ENCODE measurements around the gene SEMA5B.

SEMA5B gene

DNA sequence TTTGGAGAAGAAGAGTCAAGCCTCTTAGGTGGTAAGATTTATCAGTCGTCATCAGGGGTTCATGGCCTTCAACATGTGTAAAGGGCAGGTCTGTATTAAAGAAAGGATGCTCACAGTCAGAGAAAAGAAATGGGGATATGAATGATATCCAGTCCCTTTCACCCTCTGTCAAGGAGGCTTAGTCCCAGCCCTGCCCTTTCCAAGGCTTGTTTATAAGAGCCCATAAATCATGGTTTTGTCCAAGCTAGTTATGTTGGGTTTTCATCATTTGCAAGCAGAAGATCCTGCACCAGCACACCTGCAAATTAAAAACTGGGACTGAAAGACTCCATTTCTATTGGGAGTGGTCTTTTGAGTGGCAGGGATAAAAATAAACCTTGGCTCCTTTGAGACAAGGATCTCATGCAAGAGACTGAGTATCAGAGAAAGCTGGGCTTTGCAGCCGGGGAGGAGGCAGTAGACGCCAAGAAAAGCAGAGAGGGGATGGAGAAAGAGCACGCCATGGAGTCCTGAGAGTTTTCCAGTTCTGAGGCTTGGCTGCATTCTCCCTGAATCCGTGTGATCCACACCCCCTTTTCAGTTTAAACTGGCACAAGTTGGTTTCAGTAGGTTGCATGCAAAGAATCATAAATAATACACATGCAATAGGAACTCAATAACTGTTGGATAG lies 26.7 kb upstream of the SEMA5B start:
- no peak overlapping the region for H3K27ac ChIP-seq (ENCODE audit: low read length)
- no peak overlapping the region for H3K4me3 ChIP-seq (ENCODE audit: low read length)
- no peaks in the 10 kb centered on the region for H3K36me3 ChIP-seq (ENCODE audit: control insufficient read depth, low read depth, low read length)
- no peaks in the 10 kb centered on the region for H3K9me3 ChIP-seq (ENCODE audit: control insufficient read depth, low read depth, low read length)
- H3K27me3 ChIP-seq (ENCODE audit: control insufficient read depth, insufficient read depth, low read length), result no peaks in the 10 kb centered on the region
- H3K9ac ChIP-seq (ENCODE audit: low read length), result no peak overlapping the region
- H3K4me1 ChIP-seq (ENCODE audit: control insufficient read depth, low read depth, low read length), result no peaks in the 10 kb centered on the region

DNA sequence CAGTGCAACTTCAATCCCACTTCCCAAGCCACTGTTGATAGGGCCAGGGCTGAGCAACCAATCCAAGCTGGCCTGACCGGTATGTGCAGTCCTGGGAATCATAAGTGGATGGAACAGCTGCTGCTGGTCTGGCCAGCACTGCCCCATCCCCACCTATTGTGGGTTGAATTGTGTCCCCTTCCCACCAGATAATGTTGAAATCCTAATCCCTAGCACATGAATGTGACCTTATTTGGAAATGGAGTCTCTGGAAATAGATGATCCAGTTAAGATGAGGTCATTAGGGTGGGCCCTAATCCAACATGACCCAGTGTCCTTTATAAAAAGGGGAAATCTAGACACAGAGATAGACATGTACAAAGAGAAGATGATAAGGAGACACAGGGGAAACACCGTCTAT lies 25.5 kb upstream of the SEMA5B start:
- Histone ChIP-seq H3K9ac (ENCODE audit: low read length) (no peak overlapping the region), H3K36me3 (ENCODE audit: control insufficient read depth, low read depth, low read length) (no peaks in the 10 kb centered on the region), H3K27ac (ENCODE audit: low read length) (no peak overlapping the region), H3K9me3 (ENCODE audit: control insufficient read depth, low read depth, low read length) (no peaks in the 10 kb centered on the region), H3K4me1 (ENCODE audit: control insufficient read depth, low read depth, low read length) (no peaks in the 10 kb centered on the region), H3K4me3 (ENCODE audit: low read length) (no peak overlapping the region), H3K27me3 (ENCODE audit: control insufficient read depth, insufficient read depth, low read length) (no peaks in the 10 kb centered on the region)

- Histone ChIP-seq H3K27ac (ENCODE audit: low read length) (no peak overlapping the region), H3K9ac (ENCODE audit: low read length) (no peak overlapping the region), H3K4me1 (ENCODE audit: control insufficient read depth, low read depth, low read length) (no peaks in the 10 kb centered on the region), H3K27me3 (ENCODE audit: control insufficient read depth, insufficient read depth, low read length) (no peaks in the 10 kb centered on the region), H3K36me3 (ENCODE audit: control insufficient read depth, low read depth, low read length) (no peaks in the 10 kb centered on the region), H3K9me3 (ENCODE audit: control insufficient read depth, low read depth, low read length) (no peaks in the 10 kb centered on the region), H3K4me3 (ENCODE audit: low read length) (no peak overlapping the region)
Measured at GRCh38 chr3:123050666-123051065, 23.1 kb upstream of the SEMA5B start.

GRCh38 chr3:123048480-123049237 lies 21.1 kb upstream of the SEMA5B start:
- H3K36me3 ChIP-seq (ENCODE audit: control insufficient read depth, low read depth, low read length), result no peaks in the 10 kb centered on the region
- no peaks in the 10 kb centered on the region for H3K9me3 ChIP-seq (ENCODE audit: control insufficient read depth, low read depth, low read length)
- no peak overlapping the region for H3K9ac ChIP-seq (ENCODE audit: low read length)
- H3K27ac ChIP-seq (ENCODE audit: low read length), result no peak overlapping the region
- no peak overlapping the region for H3K4me3 ChIP-seq (ENCODE audit: low read length)
- H3K4me1 ChIP-seq (ENCODE audit: control insufficient read depth, low read depth, low read length), result no peaks in the 10 kb centered on the region
- H3K27me3 ChIP-seq (ENCODE audit: control insufficient read depth, insufficient read depth, low read length), result no peaks in the 10 kb centered on the region

DNA sequence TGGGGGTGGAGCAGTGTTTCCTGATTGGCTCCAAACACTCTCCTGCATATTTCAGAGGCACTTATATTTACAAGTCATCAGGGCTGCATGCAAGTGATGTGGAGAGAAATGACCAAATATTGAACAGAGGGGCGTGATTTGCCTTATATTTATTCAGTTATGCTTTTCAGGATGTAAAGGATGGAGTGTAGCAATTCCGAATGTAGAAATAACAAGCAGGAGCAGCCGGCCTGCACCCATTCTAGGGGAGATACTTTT lies 19.4 kb upstream of the SEMA5B start:
- Histone ChIP-seq H3K36me3 (ENCODE audit: control insufficient read depth, low read depth, low read length) (no peaks in the 10 kb centered on the region), H3K9me3 (ENCODE audit: control insufficient read depth, low read depth, low read length) (no peaks in the 10 kb centered on the region), H3K27ac (ENCODE audit: low read length) (no peak overlapping the region), H3K27me3 (ENCODE audit: control insufficient read depth, insufficient read depth, low read length) (no peaks in the 10 kb centered on the region), H3K9ac (ENCODE audit: low read length) (no peak overlapping the region), H3K4me3 (ENCODE audit: low read length) (no peak overlapping the region), H3K4me1 (ENCODE audit: control insufficient read depth, low read depth, low read length) (no peaks in the 10 kb centered on the region)

DNA sequence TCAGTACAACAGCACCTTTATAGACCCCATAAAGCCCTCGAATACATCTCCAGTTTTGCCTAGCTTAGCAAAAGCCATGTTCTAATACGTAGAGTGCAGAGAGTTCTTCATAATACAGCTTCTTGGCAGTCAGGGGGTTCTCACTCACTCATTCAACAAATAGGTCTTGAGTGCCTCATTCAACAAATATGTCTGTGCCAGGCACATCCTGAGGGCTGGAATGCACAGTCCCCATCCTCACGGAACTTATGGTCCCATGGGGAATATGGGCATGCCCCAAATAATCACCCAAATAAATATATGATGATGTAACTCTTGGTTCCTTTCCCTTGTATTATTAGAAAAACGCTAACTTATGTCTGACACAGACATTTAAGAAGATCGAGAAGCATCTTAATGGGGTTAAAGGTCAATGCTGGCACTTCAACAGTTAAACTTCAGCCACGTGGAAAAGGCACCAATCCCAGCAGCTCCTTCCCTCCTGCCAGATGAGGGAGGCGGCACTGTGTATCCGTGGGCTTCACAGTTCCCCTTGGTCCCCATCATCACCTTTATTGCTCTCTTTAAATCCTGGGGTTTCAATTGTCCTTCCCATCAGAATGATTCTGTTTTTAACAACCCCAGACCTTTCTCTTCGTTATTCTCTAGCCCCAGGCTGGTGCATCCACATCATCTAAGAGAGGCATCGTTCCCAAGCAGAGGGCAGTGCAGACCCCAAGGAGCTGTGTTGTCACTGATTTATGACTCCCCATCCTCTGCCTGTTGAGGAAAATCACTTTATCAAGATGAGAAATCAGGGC lies 18.9 kb upstream of the SEMA5B start:
- Histone ChIP-seq H3K4me1 (ENCODE audit: control insufficient read depth, low read depth, low read length) (no peaks in the 10 kb centered on the region), H3K27ac (ENCODE audit: low read length) (no peak overlapping the region), H3K9me3 (ENCODE audit: control insufficient read depth, low read depth, low read length) (no peaks in the 10 kb centered on the region), H3K36me3 (ENCODE audit: control insufficient read depth, low read depth, low read length) (no peaks in the 10 kb centered on the region), H3K9ac (ENCODE audit: low read length) (no peak overlapping the region), H3K27me3 (ENCODE audit: control insufficient read depth, insufficient read depth, low read length) (no peaks in the 10 kb centered on the region), H3K4me3 (ENCODE audit: low read length) (no peak overlapping the region)

- Histone ChIP-seq H3K27ac (ENCODE audit: low read length) (no peak overlapping the region), H3K27me3 (ENCODE audit: control insufficient read depth, insufficient read depth, low read length) (no peaks in the 10 kb centered on the region), H3K4me1 (ENCODE audit: control insufficient read depth, low read depth, low read length) (no peaks in the 10 kb centered on the region), H3K4me3 (ENCODE audit: low read length) (no peak overlapping the region), H3K9ac (ENCODE audit: low read length) (no peak overlapping the region), H3K9me3 (ENCODE audit: control insufficient read depth, low read depth, low read length) (no peaks in the 10 kb centered on the region), H3K36me3 (ENCODE audit: control insufficient read depth, low read depth, low read length) (no peaks in the 10 kb centered on the region)
Measured at GRCh38 chr3:123044981-123045763, 17.6 kb upstream of the SEMA5B start.

DNA sequence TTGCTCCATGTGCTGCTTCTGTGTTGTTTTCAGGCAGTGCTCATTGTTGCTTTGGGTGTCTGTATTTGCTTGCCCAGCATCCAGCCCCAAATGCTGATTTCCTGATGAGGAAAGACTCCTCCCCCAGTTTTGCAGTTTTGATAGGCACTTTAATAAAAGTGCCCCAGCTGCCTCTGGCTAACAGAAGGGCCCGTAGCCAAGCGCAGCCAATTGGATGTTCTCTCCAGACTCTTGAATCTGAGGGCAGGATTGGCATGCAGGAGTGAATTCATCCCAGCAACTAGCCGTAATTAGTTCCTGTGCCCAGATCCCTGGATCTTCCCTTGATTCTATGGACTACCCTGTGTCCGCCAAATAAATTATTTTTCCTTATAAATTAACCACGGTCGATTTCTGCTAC lies 14.8 kb upstream of the SEMA5B start:
- Histone ChIP-seq H3K27ac (ENCODE audit: low read length) (no peak overlapping the region), H3K9me3 (ENCODE audit: control insufficient read depth, low read depth, low read length) (no peaks in the 10 kb centered on the region), H3K4me3 (ENCODE audit: low read length) (no peak overlapping the region), H3K36me3 (ENCODE audit: control insufficient read depth, low read depth, low read length) (no peaks in the 10 kb centered on the region), H3K4me1 (ENCODE audit: control insufficient read depth, low read depth, low read length) (no peaks in the 10 kb centered on the region), H3K9ac (ENCODE audit: low read length) (no peak overlapping the region), H3K27me3 (ENCODE audit: control insufficient read depth, insufficient read depth, low read length) (no peaks in the 10 kb centered on the region)

- Histone ChIP-seq H3K4me1 (ENCODE audit: control insufficient read depth, low read depth, low read length) (no peaks in the 10 kb centered on the region), H3K27me3 (ENCODE audit: control insufficient read depth, insufficient read depth, low read length) (no peaks in the 10 kb centered on the region), H3K9me3 (ENCODE audit: control insufficient read depth, low read depth, low read length) (no peaks in the 10 kb centered on the region), H3K27ac (ENCODE audit: low read length) (no peak overlapping the region), H3K9ac (ENCODE audit: low read length) (no peak overlapping the region), H3K36me3 (ENCODE audit: control insufficient read depth, low read depth, low read length) (no peaks in the 10 kb centered on the region), H3K4me3 (ENCODE audit: low read length) (no peak overlapping the region)
Measured at GRCh38 chr3:123039178-123039577, 11.6 kb upstream of the SEMA5B start.

DNA sequence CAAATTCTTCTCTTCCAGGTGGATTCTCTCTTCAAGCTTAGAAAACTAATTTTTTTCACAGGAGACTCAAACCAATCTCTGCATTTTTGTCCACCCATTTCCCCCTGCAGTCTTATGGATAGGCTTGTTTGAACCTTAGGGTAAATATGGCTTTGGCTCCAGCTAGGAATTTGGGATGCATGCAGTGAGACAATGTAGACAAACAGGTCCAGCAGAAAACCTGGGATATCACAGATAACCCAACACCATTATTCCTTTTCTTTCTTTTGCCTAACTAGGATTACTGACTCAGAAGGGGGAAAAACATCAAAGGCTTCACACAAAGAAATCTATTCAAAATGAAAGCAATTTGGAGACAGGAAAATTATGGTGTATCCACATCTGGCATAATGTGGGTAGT lies 11.2 kb upstream of the SEMA5B start:
- H3K9ac ChIP-seq (ENCODE audit: low read length), result no peak overlapping the region
- H3K4me1 ChIP-seq (ENCODE audit: control insufficient read depth, low read depth, low read length), result no peaks in the 10 kb centered on the region
- no peak overlapping the region for H3K27ac ChIP-seq (ENCODE audit: low read length)
- H3K36me3 ChIP-seq (ENCODE audit: control insufficient read depth, low read depth, low read length), result no peaks in the 10 kb centered on the region
- H3K9me3 ChIP-seq (ENCODE audit: control insufficient read depth, low read depth, low read length), result no peaks in the 10 kb centered on the region
- no peaks in the 10 kb centered on the region for H3K27me3 ChIP-seq (ENCODE audit: control insufficient read depth, insufficient read depth, low read length)
- no peak overlapping the region for H3K4me3 ChIP-seq (ENCODE audit: low read length)

- H3K36me3 ChIP-seq (ENCODE audit: control insufficient read depth, low read depth, low read length), result no peaks in the 10 kb centered on the region
- H3K4me1 ChIP-seq (ENCODE audit: control insufficient read depth, low read depth, low read length), result no peaks in the 10 kb centered on the region
- H3K27me3 ChIP-seq (ENCODE audit: control insufficient read depth, insufficient read depth, low read length), result no peaks in the 10 kb centered on the region
- no peak overlapping the region for H3K9ac ChIP-seq (ENCODE audit: low read length)
- no peaks in the 10 kb centered on the region for H3K9me3 ChIP-seq (ENCODE audit: control insufficient read depth, low read depth, low read length)
- no peak overlapping the region for H3K4me3 ChIP-seq (ENCODE audit: low read length)
- H3K27ac ChIP-seq (ENCODE audit: low read length), result no peak overlapping the region
Measured at GRCh38 chr3:123037015-123037375, 9.4 kb upstream of the SEMA5B start.
